IMR-90 (cell line): ENCODE results near the gene HSPG2. TPM values are rescaled to one million over a fixed set of nuclear protein-coding genes. Genes with fewer than 3 reads are reported as not detected.

Experiments used
- ATAC-seq: fragments of 200-7000 bp; cut with Tn5 transposase; 2 replicates; pipeline ENCODE4 v1.9.1; 2020; ENCODE audit warnings: low read depth, mild to moderate bottlenecking, moderate library complexity
- BruUV-seq: library from RNA; stranded (reverse); fragments of 400-500 nt; replicated peaks from 2 replicates; lab custom pipeline; 2021; lab: Mats Ljungman, UMichigan
- CTCF ChIA-PET: fragments of 300-600 bp; formaldehyde crosslinking; extraction: SDS; loops from one replicate; lab custom pipeline; 2021; ENCODE audit warnings: antibody characterized with exemption; lab: Yijun Ruan, JAX
- POLR2A ChIA-PET: fragments of 300-600 bp; sonication (Branson Sonifier 250); formaldehyde crosslinking; loops from one replicate; lab custom pipeline; 2022; ENCODE audit warnings: antibody characterized with exemption; ENCODE audit not compliant: unreplicated experiment; lab: Charles Lee
- DNase-seq: peaks from one replicate; pipeline ENCODE4 v3.0.0; 2013
- H2AFZ ChIP-seq: replicated peaks from 2 replicates; pipeline ENCODE3; 2013; ENCODE audit warnings: low read length, mild to moderate bottlenecking; ENCODE audit not compliant: poor library complexity
- H2AK5ac ChIP-seq: 2 replicates; pipeline ENCODE4 v1.6.1; 2013; ENCODE audit warnings: low read depth, low read length, inconsistent platforms
- H2AK9ac ChIP-seq: replicated peaks from 2 replicates; pipeline ENCODE3; 2013; ENCODE audit warnings: mild to moderate bottlenecking, low read depth, low read length, moderate library complexity; ENCODE audit not compliant: poor library complexity
- H2BK120ac ChIP-seq: 2 replicates; pipeline ENCODE4 v1.6.1; 2013; ENCODE audit warnings: low read depth, low read length, inconsistent platforms
- H2BK15ac ChIP-seq: 3 replicates; pipeline ENCODE4 v1.6.1; 2013; ENCODE audit warnings: low read depth, low read length, inconsistent platforms
- H2BK20ac ChIP-seq: 2 replicates; pipeline ENCODE4 v1.6.1; 2013; ENCODE audit warnings: low read depth, mild to moderate bottlenecking, inconsistent platforms, low read length, moderate library complexity
- H2BK5ac ChIP-seq: 2 replicates; pipeline ENCODE4 v1.6.1; 2013; ENCODE audit warnings: mild to moderate bottlenecking, low read depth, low read length, inconsistent platforms; ENCODE audit not compliant: poor library complexity, severe bottlenecking
- H3K14ac ChIP-seq: replicated peaks from 2 replicates; pipeline ENCODE4 v1.6.1; 2013; ENCODE audit warnings: low read depth, low read length, inconsistent platforms
- H3K18ac ChIP-seq: 2 replicates; pipeline ENCODE4 v1.6.1; 2013; ENCODE audit warnings: low read depth, low read length, control low read depth
- H3K23ac ChIP-seq: 2 replicates; pipeline ENCODE4 v1.6.1; 2013; ENCODE audit warnings: low read depth, low read length, inconsistent platforms
- H3K27ac ChIP-seq: 2 replicates; pipeline ENCODE4 v1.5.1; 2013; ENCODE audit warnings: mild to moderate bottlenecking, control low read depth, low read length; ENCODE audit not compliant: insufficient read depth
- H3K27me3 ChIP-seq: 2 replicates; pipeline ENCODE4 v1.6.1; 2013; ENCODE audit warnings: low read length; ENCODE audit not compliant: control insufficient read depth, insufficient read depth
- H3K36me3 ChIP-seq: 2 replicates; pipeline ENCODE4 v1.6.1; 2013; ENCODE audit warnings: low read length, mixed read lengths; ENCODE audit not compliant: control insufficient read depth, insufficient read depth
- H3K4ac ChIP-seq: 2 replicates; pipeline ENCODE4 v1.6.1; 2013; ENCODE audit warnings: low read depth, low read length, inconsistent platforms
- H3K4me1 ChIP-seq: 2 replicates; pipeline ENCODE4 v1.6.1; 2013; ENCODE audit warnings: low read length, mixed read lengths; ENCODE audit not compliant: control insufficient read depth, insufficient read depth
- H3K4me2 ChIP-seq: 2 replicates; pipeline ENCODE4 v1.6.1; 2013; ENCODE audit warnings: low read depth, mild to moderate bottlenecking, control low read depth, low read length, moderate library complexity
- H3K4me3 ChIP-seq: 2 replicates; pipeline ENCODE4 v1.5.1; 2013; ENCODE audit warnings: low read depth, mild to moderate bottlenecking, control low read depth, low read length, moderate library complexity; ENCODE audit not compliant: insufficient read depth
- H3K56ac ChIP-seq: 2 replicates; pipeline ENCODE4 v1.6.1; 2013; ENCODE audit warnings: low read length, inconsistent platforms; ENCODE audit not compliant: insufficient read depth; ENCODE audit errors: extremely low read depth
- H3K79me1 ChIP-seq, 2 experiments: 2 replicates each; pipeline ENCODE4 v1.6.1; 2013; ENCODE audit warnings: low read length in 2 of 2, inconsistent platforms in 1 of 2, low read depth in 1 of 2
- H3K9ac ChIP-seq: 2 replicates; pipeline ENCODE4 v1.6.1; 2013; ENCODE audit warnings: low read depth, low read length, control low read depth
- H3K9me1 ChIP-seq: 2 replicates; pipeline ENCODE4 v1.6.1; 2013; ENCODE audit warnings: low read length, inconsistent platforms; ENCODE audit not compliant: insufficient read depth
- H3K9me3 ChIP-seq: 2 replicates; pipeline ENCODE4 v1.6.1; 2013; ENCODE audit warnings: low read length; ENCODE audit not compliant: control insufficient read depth, insufficient read depth
- H4K20me1 ChIP-seq: 2 replicates; pipeline ENCODE4 v1.6.1; 2013; ENCODE audit warnings: low read length, inconsistent platforms; ENCODE audit not compliant: insufficient read depth
- H4K5ac ChIP-seq: 2 replicates; pipeline ENCODE4 v1.6.1; 2013; ENCODE audit warnings: mild to moderate bottlenecking, low read depth, low read length, control low read depth
- H4K8ac ChIP-seq, 2 experiments: 2 replicates each; pipeline ENCODE4 v1.6.1; 2013; ENCODE audit warnings: low read depth in 2 of 2, low read length in 2 of 2, control low read depth in 1 of 2, inconsistent platforms in 1 of 2
- H4K91ac ChIP-seq: 2 replicates; pipeline ENCODE4 v1.6.1; 2013; ENCODE audit warnings: low read depth, low read length, inconsistent platforms; ENCODE audit not compliant: insufficient read depth
- BHLHE40 ChIP-seq: fragments of 150-350 bp; IDR thresholded peaks from 2 replicates; pipeline ENCODE4 v1.6.1; 2016; ENCODE audit warnings: mild to moderate bottlenecking, low read depth, low read length
- CEBPB ChIP-seq: IDR thresholded peaks from 2 replicates; pipeline ENCODE4 v1.6.1; 2012; ENCODE audit warnings: low read depth, low read length, improper control_type of control experiment
- CHD1 ChIP-seq: IDR thresholded peaks from 2 replicates; pipeline ENCODE4 v1.6.1; 2012; ENCODE audit warnings: low read depth, low read length, improper control_type of control experiment
- FOS ChIP-seq: fragments of 150-350 bp; IDR thresholded peaks from 2 replicates; pipeline ENCODE4 v1.6.1; 2016; ENCODE audit warnings: low read depth, low read length
- MAFK ChIP-seq: IDR thresholded peaks from 2 replicates; pipeline ENCODE4 v1.6.1; 2012; ENCODE audit warnings: low read depth, low read length, improper control_type of control experiment
- MAZ ChIP-seq: IDR thresholded peaks from 2 replicates; pipeline ENCODE4 v1.6.1; 2012; ENCODE audit warnings: low read depth, mild to moderate bottlenecking, low read length, improper control_type of control experiment, moderate library complexity, borderline replicate concordance
- MXI1 ChIP-seq: IDR thresholded peaks from 2 replicates; pipeline ENCODE4 v1.6.1; 2012; ENCODE audit warnings: low read depth, mild to moderate bottlenecking, low read length, moderate library complexity, borderline replicate concordance
- NFE2L2 ChIP-seq: fragments of 150-350 bp; IDR thresholded peaks from 2 replicates; pipeline ENCODE4 v1.6.1; 2016; ENCODE audit warnings: low read depth, mild to moderate bottlenecking, low read length
- POLR2A ChIP-seq: IDR thresholded peaks from 2 replicates; pipeline ENCODE4 v1.6.1; 2012; ENCODE audit warnings: mild to moderate bottlenecking, low read depth, low read length
- RAD21 ChIP-seq: IDR thresholded peaks from 2 replicates; pipeline ENCODE4 v1.6.1; 2012; ENCODE audit warnings: low read length, improper control_type of control experiment
- RCOR1 ChIP-seq: IDR thresholded peaks from 2 replicates; pipeline ENCODE4 v1.6.1; 2012; ENCODE audit warnings: mild to moderate bottlenecking, low read length, improper control_type of control experiment; ENCODE audit not compliant: insufficient replicate concordance
- RFX5 ChIP-seq: IDR thresholded peaks from 2 replicates; pipeline ENCODE4 v1.8.0; 2012; ENCODE audit warnings: low read depth, mild to moderate bottlenecking, low read length, moderate library complexity
- SMC3 ChIP-seq: fragments of 150-350 bp; IDR thresholded peaks from 2 replicates; pipeline ENCODE4 v1.6.1; 2016; ENCODE audit warnings: low read depth, mild to moderate bottlenecking, antibody characterized with exemption, low read length, moderate library complexity
- WGBS, 2 experiments: methylation state at CpG; one replicate each; pipeline versions ENCODE4 v1.1.5 to v1.1.7; 2013; ENCODE audit warnings: missing lambda C conversion rate in 2 of 2; ENCODE audit not compliant: insufficient read length in 1 of 2; ENCODE audit errors: extremely low coverage in 2 of 2; 5-methylcytosine and 5-hydroxymethylcytosine counted together
- dilution Hi-C: fragments of 300-500 bp; cut with HindIII; formaldehyde crosslinking; loops from one replicate; pipeline ENCODE4 v1.14.3; 2018; ENCODE audit warnings: low sequenced_read_pairs; ENCODE audit not compliant: unreplicated experiment
- in situ Hi-C: fragments of 300-500 bp; cut with MboI; formaldehyde crosslinking; loops from 3 replicates; pipeline ENCODE4 v1.14.3; 2019; ENCODE audit warnings: low sequenced_read_pairs, inconsistent platforms, mixed read lengths
- intact Hi-C: fragments of 100-400 bp; cut with micrococcal nuclease; formaldehyde crosslinking; loops from 2 replicates; pipeline ENCODE4 v1.10.0; 2022
- polyA plus RNA-seq, 3 experiments: library from polyadenylated mRNA; depleted of rRNA; stranded (reverse); fragments of >200 nt; gene quantifications; 2 replicates each; pipeline ENCODE4 v1.2.3, GENCODE V29; 2012; ENCODE audit warnings: low replicate concordance in 1 of 3
- total RNA-seq: library from RNA; depleted of rRNA; stranded (reverse); fragments of >200 nt; gene quantifications from 2 replicates; pipeline ENCODE4 v1.2.3, GENCODE V29; 2012
- TF ChIP-seq, protein P1 (sequence below): conservative IDR thresholded peaks from 2 replicates; pipeline ENCODE4 v1.5.1; 2012; ENCODE audit warnings: mild to moderate bottlenecking, low read depth, low read length, improper control_type of control experiment
- TF ChIP-seq, protein P2 (sequence below): fragments of 150-350 bp; IDR thresholded peaks from 2 replicates; pipeline ENCODE4 v1.6.1; 2016; ENCODE audit warnings: low read depth, mild to moderate bottlenecking, low read length, moderate library complexity, borderline replicate concordance
- TF ChIP-seq, protein P3 (sequence below): fragments of 150-350 bp; IDR thresholded peaks from 2 replicates; pipeline ENCODE4 v1.6.1; 2017; ENCODE audit warnings: mild to moderate bottlenecking, antibody characterized with exemption, low read length, low read depth

HSPG2 gene
- total and polyA plus RNA-seq, 2 of the 4 experiments (the other 2 are of a cell fraction), result 15.8 to 94.0 TPM

DNA sequence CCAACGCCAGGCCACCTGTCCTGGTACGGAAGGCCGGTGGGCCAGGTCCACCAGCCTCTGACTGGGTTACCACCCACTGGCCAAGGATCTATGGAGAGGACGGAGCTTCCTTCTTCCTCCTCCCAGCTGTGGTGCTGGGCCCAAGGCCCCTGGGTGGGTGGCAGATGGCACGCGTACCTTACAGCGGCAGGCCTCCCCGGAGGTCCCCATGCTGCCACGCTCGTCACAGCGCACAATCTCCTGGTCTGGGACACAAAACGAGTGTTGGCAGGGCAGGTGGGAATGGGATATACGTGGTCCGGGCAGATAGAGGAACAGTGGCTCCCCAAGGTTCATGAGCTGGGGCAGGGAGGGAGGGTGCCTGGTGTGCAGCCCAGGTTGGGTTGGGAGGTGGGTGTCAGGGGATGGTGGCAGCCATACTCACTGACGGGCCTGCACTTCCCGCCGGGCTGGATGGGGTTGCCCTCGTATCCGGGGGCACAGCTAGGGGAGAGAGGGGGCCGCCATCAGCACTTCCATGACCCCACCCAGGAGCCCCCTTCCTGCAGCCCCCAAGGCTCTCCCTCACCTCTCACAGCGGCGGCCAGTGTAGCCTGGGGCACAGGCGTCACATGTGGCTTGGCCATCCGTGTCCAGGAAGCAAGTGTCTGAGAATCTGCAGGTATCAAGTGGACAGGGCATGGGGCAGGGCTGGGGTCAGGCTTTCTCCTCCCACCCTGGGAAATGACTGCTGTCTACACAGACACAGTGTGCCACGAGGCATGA lies 58.9 kb downstream of the HSPG2 start:
- H3K4ac ChIP-seq, result no peak overlapping the region
- no peak overlapping the region for H2BK120ac ChIP-seq
- TF ChIP-seq, protein P1, sequence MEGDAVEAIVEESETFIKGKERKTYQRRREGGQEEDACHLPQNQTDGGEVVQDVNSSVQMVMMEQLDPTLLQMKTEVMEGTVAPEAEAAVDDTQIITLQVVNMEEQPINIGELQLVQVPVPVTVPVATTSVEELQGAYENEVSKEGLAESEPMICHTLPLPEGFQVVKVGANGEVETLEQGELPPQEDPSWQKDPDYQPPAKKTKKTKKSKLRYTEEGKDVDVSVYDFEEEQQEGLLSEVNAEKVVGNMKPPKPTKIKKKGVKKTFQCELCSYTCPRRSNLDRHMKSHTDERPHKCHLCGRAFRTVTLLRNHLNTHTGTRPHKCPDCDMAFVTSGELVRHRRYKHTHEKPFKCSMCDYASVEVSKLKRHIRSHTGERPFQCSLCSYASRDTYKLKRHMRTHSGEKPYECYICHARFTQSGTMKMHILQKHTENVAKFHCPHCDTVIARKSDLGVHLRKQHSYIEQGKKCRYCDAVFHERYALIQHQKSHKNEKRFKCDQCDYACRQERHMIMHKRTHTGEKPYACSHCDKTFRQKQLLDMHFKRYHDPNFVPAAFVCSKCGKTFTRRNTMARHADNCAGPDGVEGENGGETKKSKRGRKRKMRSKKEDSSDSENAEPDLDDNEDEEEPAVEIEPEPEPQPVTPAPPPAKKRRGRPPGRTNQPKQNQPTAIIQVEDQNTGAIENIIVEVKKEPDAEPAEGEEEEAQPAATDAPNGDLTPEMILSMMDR, result no peak
- TF ChIP-seq, protein P2, sequence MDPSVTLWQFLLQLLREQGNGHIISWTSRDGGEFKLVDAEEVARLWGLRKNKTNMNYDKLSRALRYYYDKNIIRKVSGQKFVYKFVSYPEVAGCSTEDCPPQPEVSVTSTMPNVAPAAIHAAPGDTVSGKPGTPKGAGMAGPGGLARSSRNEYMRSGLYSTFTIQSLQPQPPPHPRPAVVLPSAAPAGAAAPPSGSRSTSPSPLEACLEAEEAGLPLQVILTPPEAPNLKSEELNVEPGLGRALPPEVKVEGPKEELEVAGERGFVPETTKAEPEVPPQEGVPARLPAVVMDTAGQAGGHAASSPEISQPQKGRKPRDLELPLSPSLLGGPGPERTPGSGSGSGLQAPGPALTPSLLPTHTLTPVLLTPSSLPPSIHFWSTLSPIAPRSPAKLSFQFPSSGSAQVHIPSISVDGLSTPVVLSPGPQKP, result no peak
- TF ChIP-seq CHD1 (no peak), NFE2L2 (no peak), BHLHE40 (no peak), SMC3 (no peak), MAZ (no peak), FOS (no peak), RFX5 (no peak), MXI1 (no peak), RCOR1 (no peak), MAFK (no peak), RAD21 (no peak), POLR2A (no peak), CEBPB (no peak)
- TF ChIP-seq, protein P3, sequence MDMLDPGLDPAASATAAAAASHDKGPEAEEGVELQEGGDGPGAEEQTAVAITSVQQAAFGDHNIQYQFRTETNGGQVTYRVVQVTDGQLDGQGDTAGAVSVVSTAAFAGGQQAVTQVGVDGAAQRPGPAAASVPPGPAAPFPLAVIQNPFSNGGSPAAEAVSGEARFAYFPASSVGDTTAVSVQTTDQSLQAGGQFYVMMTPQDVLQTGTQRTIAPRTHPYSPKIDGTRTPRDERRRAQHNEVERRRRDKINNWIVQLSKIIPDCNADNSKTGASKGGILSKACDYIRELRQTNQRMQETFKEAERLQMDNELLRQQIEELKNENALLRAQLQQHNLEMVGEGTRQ, result no peak
- H3K36me3 ChIP-seq, result peaks cover 76% of the 10 kb centered on the region
- H3K27me3 ChIP-seq, result no peaks in the 10 kb centered on the region
- dilution Hi-C loops, result no loop called here
- no peak overlapping the region for H3K14ac ChIP-seq
- DNase-seq (no peak), ATAC-seq (no peak)
- in situ Hi-C loops, result no loop called here
- intact Hi-C loops, result no loop called here
- H3K79me1 ChIP-seq, result peaks cover 0 to 6% of the 10 kb centered on the region in 2 experiments; a peak in 2 of 4 replicates
- H2AFZ ChIP-seq, result no peak overlapping the region
- no peak overlapping the region for H2BK15ac ChIP-seq
- no peak overlapping the region for H3K4me3 ChIP-seq
- H4K5ac ChIP-seq, result no peak overlapping the region
- no peak overlapping the region for H3K23ac ChIP-seq
- H3K9me1 ChIP-seq, result no peaks in the 10 kb centered on the region
- H2BK20ac ChIP-seq, result no peak overlapping the region
- no peak overlapping the region for H3K18ac ChIP-seq
- H4K91ac ChIP-seq, result no peak overlapping the region
- CTCF ChIA-PET, result no interaction called here
- no peaks in the 10 kb centered on the region for H3K9me3 ChIP-seq
- POLR2A ChIA-PET, result no interaction called here
- no peak overlapping the region for H3K56ac ChIP-seq
- no peak overlapping the region for H3K4me2 ChIP-seq
- no peak overlapping the region for H3K27ac ChIP-seq
- H3K9ac ChIP-seq, result no peak overlapping the region
- no peak overlapping the region for H4K8ac ChIP-seq
- no peak overlapping the region for H2AK9ac ChIP-seq
- H3K4me1 ChIP-seq, result no peaks in the 10 kb centered on the region
- BruUV-seq, result no TSS peak
- H4K20me1 ChIP-seq, result no peaks in the 10 kb centered on the region
- WGBS, 2 experiments, result 92% methylated on average over 9 of the region's 25 CpGs; no CpG with 5 or more reads in 1 of the 2 experiments
- no peak overlapping the region for H2BK5ac ChIP-seq
- H2AK5ac ChIP-seq, result no peak overlapping the region
